Right lung (tissue), 5 donors: ENCODE data around the gene DSTYK. TPM values are rescaled to one million over a fixed set of nuclear protein-coding genes. Genes with fewer than 3 reads are reported as not detected.
"Not testable (repeated sequence)": the region's sequence is repeated elsewhere in the genome, so short reads cannot be mapped to it uniquely, and the experiment has no call there.

Source experiments
- DNase-seq, 2 donors: peaks; one replicate each; pipeline ENCODE4 v3.0.0-alpha.2; 2013
- polyA plus RNA-seq, 5 donors: library from polyadenylated mRNA; unstranded; fragments of 120-200 nt; gene quantifications; one replicate each; pipeline versions ENCODE4 v1.2.1 to v1.2.3, GENCODE V29; 2013; ENCODE audit warnings: inconsistent platforms in 1 of 5, low replicate concordance in 1 of 5; ENCODE audit not compliant: insufficient read length in 5 of 5, insufficient read depth in 1 of 5

The DSTYK gene
- polyA plus RNA-seq, 5 donors, result 13.2 to 18.2 (median 16.1) TPM

DNA sequence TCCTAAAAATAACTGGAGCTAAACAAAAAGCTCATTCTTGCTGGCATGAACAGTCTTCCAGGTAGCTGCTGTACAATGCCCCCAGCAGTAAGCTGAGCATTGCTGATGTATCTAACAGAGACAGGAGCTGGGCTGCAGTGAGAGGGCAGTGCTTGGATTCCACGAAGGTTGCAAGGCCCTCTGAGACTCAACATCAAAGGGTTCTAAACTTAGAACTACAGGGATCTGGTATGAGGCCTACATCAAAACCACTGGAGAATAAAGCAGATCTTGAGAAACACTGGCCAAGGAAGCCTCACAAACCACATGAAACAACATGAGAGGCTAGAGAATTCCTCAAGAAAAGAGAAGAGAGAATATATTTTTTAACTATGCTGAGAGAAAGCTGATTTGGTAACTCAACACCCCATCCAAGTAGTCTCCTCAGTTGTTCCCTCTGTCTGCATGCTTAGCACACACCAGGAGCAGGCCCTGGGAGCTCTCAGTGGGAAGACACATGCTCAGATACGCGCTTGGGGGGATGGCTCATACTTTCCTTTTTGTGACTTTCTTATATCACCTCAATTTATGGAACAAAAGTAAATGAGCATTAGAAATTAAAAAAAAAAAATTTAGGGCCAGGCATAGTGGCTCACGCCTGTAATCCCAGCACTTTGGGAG, 27.7 kb downstream of the DSTYK start:
- no peak for DNase-seq

DNA sequence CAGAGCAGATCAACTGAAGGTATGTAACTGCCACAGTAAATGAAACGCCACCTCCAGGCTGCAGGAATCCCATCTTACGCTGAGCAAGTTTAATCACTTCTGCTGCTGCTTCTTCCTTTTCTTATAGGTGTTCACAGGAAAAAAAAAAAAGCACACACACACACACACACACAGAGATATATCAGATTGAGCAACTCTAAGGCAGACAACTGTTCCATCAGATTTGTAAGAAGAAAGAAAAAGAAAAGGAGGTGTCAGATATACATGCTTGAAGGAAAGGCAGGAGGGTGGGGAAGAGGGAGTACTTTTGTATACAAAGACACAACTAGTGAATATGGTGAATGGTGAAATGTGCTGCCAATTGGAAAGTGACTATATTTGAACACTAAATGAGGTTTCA, 28.6 kb downstream of the DSTYK start:
- no peak for DNase-seq

DNA sequence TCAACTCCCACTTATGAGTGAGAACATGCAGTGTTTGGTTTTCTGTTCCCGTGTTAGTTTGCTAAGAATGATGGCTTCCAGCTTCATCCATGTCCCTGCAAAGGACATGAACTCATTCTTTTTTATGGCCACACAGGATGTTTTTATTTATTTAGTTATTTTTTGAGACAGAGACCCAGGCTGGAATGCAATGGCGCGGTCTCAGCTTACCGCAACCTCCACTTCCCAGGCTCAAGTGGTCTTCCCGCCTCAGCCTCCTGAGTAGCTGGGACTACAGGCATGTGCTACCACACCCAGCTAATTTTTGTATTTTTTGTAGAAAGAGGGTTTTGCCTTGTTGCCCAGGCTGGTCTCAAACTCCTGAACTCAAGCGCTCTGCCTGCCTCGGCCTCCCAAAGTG, 31.2 kb downstream of the DSTYK start:
- not testable (repeated sequence) for DNase-seq

DNA sequence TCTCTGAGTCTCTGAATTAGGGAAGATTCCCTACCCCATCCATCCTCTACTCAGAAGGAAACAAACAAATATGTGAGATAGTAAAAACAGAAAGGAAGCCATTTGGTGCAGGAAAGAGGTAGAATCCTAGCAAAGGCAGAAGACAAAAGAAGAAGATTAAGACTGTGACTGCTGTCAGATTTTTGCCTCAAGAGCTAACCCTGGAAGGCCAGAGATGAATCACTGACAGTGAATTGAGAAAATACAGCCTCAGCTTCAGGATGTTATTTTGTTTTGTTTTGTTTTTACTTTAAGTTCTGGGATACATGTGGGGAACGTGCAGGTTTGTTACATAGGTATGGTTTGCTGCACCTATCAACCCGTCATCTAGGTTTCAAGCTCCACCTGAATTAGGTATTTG, 31.7 kb downstream of the DSTYK start:
- no peak for DNase-seq

DNA sequence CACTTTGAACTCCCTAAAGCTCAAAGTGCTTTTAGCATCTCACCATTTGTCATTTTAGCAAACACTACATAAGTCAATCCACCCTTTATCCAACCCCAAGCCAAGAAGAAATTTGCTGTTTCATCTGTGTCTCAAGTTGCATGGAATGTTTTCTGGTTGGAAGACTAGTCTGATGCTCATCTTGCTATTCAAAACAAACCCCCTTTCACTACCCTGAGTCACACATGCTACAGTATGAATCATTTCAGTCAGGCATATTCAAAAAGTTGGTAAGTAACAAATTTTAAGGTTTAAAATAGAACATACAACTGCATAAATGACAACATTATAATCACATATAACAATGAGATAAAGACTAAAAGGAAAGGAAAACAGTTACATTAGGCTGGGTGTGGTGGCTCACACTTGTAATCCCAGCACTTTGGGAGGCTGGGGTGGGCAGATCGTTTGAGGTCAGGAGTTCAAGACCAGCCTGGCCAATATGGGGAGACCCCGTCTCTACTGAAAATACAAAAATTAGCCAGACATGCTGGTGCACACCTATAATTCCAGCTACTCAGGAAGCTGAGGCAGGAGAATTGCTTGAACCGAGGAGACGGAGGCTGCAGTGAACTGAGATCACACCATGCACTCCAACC, 38.7 kb downstream of the DSTYK start:
- DNase-seq, result no peak

DNA sequence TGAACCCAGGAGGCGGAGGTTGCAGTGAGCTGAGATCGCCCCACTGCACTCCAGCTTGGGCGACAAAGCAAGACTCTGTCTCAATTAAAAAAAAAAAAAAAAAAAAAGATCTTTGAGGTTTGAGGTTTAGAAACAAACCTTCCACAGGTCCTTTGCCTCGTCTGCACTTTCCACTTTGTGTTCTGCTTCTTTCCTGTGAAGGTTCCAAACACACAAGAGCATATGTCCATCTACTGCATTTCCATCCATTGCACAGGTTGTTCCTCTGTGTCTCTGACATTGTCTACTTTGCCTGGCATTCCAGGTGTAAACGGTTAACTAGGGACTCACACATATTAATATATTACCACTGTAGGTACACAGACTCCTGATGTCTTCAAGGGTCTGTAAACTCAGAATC, 40.1 kb downstream of the DSTYK start:
- DNase-seq, result no peak

DNA sequence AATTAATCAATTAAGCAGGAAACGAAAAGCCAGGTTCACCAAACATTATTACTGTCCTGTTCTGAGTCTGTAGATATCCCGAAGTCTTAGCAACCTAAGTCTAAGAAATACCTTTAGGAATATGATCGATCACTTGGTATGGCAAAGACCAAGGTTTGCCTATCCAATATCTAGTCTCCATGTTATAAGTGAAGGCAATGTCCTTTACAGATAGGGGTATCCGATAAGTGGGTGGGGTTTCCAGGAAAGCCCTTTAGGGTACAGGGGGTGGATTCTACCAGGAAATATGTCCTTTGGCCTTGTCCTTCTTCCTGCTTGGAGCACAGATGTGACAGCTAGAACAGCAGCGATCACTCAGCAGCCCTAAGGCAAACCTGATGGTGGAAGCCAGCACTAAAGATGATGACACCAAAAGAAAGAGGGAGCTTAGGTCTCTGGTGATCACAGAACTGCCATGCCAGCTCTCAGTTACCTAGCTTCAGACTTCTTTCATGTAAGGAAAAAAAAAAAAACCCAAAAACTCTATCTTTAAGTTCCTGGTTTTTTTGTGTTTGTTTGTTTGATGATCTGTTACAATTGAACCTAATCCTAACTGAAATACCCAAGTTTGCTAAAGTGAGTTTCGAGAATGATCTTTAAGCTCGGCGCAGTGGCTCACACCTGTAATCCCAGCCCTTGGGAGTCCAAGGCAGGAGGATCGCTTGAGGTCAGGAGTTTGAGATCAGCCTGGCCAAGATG, 40.8 kb downstream of the DSTYK start:
- no peak for DNase-seq

DNA sequence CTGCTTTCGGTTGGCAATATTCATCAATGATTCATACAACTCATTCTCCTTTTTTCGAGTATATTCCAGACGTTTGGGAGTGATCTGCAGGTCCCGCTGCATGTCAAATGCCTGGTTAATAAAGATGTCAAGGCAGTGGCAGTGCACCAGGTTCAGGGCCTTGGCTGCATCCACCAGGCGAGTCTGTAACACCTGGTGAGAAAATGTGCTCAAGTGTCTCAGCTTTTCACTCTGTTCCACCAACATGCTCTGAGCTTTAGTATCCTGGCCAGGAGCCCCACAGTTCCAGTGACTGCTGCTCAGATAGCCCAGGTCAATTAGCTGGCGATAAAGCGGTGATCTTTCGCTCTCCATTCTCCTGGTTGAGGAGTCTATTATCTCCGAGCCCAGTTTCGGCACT, 42.3 kb downstream of the DSTYK start:
- no peak for DNase-seq

DNA sequence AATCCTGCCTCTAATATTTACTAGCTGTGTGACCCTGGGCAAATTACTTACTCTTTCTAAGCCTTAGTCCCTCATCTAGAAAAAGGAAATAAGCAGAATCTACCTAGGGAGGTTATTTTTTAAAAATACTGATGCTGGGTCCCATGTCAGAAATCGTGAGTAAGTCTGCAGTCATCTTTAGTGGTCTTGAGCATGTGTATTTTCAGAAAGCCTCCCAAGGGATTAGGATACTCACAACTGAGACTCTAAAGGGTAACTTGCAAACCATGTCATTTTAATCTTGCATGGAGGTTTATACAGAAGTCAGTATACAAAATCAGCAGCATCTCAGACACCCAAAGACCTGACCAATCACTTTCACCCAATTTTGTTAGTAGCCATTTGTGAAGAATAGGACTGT, 43.2 kb downstream of the DSTYK start:
- DNase-seq, result no peak

DNA sequence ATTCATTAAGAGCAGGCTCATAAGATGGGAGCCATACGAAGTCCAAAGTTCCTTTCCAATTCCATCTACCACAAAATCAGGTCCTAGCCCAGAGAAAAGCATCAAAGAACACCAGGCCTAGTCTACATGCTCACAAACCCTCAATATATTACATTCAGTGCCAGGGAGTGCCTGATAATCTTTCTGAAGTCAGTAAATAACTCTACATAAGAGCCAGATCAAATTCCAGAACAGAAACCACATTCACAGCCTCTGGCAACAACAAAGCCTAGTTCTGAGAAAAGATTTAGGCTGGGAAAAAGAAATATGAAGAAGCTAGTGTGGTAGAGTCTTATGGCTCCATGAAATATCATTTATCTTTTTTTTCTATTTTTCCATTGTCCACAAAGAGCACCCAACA, 49.2 kb downstream of the DSTYK start:
- no peak for DNase-seq

DNA sequence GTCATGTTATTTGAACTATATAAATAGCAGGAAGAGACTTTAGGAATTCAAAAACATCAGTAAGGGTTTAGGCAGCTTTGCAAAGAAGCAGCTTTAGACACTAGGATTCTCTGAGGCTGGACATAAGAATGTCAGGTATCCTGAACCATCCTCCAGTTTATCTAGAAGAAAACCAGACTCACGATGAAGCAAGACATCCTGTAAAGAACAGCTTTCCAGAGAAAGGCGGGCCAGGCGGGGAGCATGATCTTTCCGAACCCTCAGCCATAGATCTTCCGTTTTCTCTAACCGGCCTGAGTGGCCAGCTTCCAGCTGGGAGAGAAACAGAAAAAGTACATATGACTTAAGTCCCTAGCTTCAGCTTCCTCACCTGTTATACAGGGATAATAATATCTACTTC, 50.4 kb downstream of the DSTYK start:
- no peak for DNase-seq

DNA sequence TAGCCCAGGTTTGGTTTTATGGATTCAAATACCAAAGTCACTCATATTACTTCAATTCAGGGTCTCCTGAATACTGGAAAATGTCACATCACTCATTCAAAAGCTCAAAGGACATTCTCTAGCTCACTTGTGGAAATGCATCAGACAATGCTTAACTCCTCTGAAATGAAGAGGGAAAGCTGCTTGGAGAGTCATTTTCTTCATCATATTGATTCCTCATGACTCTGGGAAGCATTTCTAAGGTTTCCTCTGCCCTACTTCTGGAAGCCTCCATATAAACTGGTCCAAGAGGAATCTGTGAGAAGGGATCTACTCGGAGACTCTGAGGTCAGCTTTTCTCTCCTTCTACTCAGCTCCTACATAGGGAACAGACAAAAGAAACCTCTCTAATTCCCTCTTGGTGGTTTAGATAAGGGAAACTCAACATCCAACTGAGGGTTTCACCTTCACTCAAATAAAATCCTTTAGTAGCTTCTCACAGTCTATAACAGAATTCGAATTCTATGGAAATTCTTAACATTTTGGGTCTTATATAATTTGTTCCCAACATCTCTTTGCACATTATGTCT, 53.4 kb downstream of the DSTYK start:
- no peak for DNase-seq

DNA sequence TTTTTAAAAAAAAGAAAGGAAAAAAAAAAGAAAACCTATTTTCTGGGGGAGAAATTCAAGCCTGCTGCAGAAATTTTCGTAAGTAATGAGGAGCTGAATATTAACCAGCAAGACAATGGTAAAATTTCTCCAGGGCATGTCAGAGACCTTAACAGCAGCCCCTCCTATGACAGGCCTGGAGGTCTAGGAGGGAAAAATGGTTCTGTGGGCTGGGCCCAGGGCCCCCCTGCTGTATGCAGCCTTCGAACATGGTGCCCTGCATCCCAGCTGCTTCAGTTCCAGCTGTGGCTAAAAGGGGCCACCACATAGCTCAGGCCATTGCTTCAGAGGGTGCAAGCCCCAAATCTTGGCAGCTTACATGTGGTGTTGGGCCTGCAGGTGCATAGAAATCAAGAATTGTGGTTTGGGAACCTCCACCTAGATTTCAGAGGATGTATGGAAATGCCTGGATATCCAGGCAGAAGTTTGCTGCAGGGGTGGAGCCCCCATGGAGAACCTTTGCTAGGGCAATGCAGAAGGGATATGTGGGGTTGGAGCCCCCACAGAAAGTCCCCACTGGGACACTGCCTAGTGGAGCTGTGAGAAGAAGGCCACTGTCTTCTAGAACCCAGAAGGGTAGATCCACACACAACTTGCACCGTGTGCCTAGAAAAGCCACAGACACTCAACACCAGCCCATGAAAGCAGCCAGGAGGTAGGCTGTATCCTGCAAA, 55.7 kb downstream of the DSTYK start:
- not testable (repeated sequence) for DNase-seq

DNA sequence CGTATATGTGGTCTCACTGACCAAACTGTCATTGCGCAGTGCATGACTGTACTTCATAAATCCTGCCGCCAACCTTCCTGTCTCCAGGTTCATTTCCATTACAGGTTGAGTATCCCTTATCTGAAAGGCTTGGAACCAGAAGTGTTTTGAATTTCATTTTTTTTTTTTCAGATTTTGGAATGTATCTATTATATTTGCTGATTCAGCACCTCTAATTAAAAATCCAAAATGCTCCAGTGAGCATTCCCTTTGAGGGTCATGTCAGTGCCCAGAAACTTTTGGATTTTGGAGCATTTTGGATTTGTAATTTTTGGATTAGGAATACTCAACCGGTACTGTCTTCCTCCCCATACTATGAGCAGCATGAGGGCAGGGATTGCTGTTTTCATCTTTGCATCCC, 59.0 kb downstream of the DSTYK start:
- DNase-seq, result no peak

DNA sequence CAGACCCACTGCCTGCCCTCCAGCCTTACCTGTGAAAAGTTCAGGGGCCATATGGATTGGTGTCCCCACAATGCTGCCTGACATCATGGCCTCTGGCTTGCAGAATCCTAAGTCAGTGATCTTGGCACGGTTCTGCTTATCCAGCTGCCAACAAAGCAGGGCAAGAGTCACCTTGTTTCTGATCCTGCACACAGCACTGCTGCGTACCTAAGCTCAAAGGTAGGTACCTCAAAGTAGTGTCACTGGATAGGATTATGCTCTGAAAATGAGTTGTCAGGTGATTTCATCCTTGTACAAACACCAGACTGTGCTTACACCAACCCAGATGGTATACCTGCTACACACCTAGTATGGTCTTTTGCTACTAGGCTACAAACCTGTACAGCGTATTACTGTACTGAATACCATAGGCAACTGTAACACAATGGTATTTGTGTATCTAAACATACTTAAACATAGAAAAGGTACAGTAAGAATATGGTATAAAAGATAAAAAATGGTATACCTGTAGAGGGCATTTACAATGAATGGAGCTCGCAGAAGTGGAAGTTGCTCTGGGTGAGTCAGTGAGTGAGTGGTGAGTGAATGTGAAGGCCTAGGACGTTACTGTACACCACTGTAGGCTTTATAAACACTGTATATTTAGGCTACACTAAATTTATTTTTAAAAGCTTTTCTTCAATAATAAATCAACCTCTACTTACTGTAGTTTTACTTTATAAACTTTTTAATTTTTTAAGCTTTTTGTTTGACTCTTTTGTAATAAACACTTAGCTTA, 60.7 kb downstream of the DSTYK start:
- no peak for DNase-seq

DNA sequence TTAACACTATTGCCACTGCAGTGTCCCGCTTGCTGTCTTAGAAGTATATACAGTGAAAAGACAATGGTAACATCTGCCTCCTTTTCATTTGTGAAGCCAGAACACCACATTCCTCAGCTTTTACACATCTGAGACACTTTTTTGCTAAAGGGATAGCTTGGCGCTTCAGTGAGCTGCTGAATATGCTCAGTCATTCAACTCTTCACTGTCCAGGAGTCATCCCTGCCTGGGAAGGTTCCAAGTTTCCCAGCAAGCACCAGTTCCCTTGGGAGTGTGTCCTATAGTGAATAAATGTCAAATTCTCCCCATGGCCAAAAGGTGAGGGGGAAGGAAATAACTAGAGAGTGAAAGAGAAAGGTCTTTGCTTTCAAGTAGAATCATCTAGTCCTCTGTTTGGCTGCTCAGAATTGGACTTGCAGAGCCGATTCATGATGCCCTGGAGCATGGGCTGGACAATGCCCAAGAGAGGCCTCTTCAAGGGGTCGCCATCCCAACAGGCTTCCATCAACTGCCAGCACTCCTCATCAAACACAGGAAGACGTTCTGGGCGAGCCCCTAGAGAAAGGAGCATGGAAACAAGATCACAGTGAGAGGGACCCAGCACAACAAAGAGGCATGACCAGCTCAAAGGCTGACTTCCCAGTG, 64.2 kb downstream of the DSTYK start:
- DNase-seq, result no peak

DNA sequence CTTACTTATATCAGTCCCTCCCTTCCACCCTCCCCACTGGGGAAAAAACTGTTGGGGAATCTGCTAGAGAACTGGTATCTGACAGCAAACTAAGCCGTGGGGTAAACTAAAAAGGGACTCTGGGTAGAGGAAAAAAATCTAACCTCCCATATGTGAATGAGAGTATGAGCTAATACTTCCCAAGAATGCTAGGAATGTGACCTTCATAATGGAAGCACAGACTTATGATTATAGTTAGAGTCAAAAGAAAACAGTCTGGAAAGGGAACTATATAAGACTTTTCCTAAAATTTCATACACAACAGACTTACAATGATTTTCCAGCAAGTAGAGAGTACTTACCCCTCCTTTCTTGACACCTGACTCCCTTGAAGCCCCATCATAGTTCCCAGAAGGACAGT, 66.8 kb downstream of the DSTYK start:
- DNase-seq, result no peak

DNA sequence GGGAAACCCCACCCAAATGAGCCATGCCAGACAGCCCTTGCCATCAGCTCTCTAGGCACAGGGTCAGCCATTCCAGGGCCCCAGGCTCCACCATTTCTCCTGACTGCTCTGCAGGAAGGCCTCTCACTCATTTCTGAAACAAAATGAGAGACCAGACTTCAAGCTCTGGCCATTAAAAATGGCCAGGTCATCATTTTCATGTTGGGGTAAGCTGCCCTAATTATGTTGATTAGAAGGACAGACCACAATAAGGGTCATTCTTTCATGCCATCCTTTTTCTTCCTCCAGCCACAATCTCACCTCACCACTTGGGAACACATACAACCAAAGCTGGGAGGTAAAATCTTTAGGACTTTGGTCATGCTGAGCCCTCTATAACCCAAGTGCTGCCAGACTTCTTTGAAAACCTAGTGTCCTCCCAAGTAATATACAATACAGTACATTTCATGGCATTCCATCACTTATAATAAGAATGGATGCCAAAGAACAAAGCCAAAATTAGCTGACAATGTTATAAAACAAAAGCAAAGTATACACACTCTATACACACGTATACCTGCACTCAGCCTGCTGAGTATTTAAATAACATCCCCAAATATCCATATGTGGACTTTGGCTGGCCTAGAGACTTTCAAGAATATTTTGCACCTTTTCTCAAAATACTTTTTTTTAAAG, 67.3 kb downstream of the DSTYK start:
- no peak for DNase-seq

DNA sequence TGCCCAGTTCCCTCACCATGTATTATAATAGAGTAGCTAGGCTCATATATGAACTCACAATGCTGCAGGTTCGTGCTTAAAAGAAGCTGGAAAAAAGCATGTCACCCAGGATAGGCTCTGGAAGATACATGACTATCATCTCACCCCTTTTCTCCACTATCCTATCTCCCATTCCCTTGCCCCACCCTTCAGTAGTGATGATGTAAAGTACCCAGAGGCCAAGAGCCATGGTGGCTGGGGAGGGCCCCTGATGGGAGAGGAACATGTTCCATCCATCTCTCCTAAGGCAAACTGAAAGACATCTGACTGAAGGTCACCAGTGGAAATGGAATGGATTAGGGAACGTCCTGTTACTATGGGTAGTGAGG, 69.4 kb downstream of the DSTYK start:
- no peak for DNase-seq
